PFSK-1 (cell line): Measurements from ENCODE around the gene PVALEF.

Experiments used
- POLR2AphosphoS5 ChIP-seq: IDR thresholded peaks from 2 replicates; pipeline ENCODE4 v1.6.1; 2012; ENCODE audit warnings: low read depth, mild to moderate bottlenecking, control low read depth, low read length, moderate library complexity
- TAF1 ChIP-seq: IDR thresholded peaks from 2 replicates; pipeline ENCODE4 v1.6.1; 2012; ENCODE audit warnings: low read length, control low read depth, borderline replicate concordance; ENCODE audit not compliant: insufficient read depth

GRCh38 chr17:81173052-81173761 is 7.9 kb downstream of the PVALEF start:
- TF ChIP-seq TAF1 (no peak), POLR2AphosphoS5 (no peak)
